Measurements from ENCODE around the gene MTUS2.

Gene MTUS2

GRCh38 chr13:29402166-29402636 is 582.1 kb downstream of the MTUS2 start:
- DNase-seq (ENCODE audit: low spot score) = peak; percentile 5

- no peak for DNase-seq (ENCODE audit: low spot score)
Observed at GRCh38 chr13:29405401-29405800, 585.3 kb downstream of the MTUS2 start.

GRCh38 chr13:29411481-29411880 is 591.3 kb downstream of the MTUS2 start:
- DNase-seq (ENCODE audit: low spot score) = no peak

- no peak for DNase-seq (ENCODE audit: low spot score)
Observed at GRCh38 chr13:29418026-29418425, 597.9 kb downstream of the MTUS2 start.

- no peak for DNase-seq (ENCODE audit: low spot score)
Observed at GRCh38 chr13:29421118-29421517, 601.0 kb downstream of the MTUS2 start.

- no peak for DNase-seq (ENCODE audit: low spot score)
Observed at GRCh38 chr13:29422015-29422414, 601.9 kb downstream of the MTUS2 start.

- DNase-seq (ENCODE audit: low spot score) = no peak
Observed at GRCh38 chr13:29423050-29423449, 602.9 kb downstream of the MTUS2 start.

GRCh38 chr13:29427937-29428309 is 607.8 kb downstream of the MTUS2 start:
- DNase-seq (ENCODE audit: low spot score) = no peak

- DNase-seq (ENCODE audit: low spot score) = peak; percentile 39
Observed at GRCh38 chr13:29428310-29429181, 608.4 kb downstream of the MTUS2 start.

- DNase-seq (ENCODE audit: low spot score) = no peak
Observed at GRCh38 chr13:29429286-29429900, 609.3 kb downstream of the MTUS2 start.

- no peak for DNase-seq (ENCODE audit: low spot score)
Observed at GRCh38 chr13:29434217-29434945, 614.2 kb downstream of the MTUS2 start.

GRCh38 chr13:29435125-29435911 is 615.2 kb downstream of the MTUS2 start:
- DNase-seq (ENCODE audit: low spot score) = no peak

GRCh38 chr13:29436291-29436690 is 616.2 kb downstream of the MTUS2 start:
- no peak for DNase-seq (ENCODE audit: low spot score)

- DNase-seq (ENCODE audit: low spot score) = no peak
Observed at GRCh38 chr13:29436721-29437280, 616.7 kb downstream of the MTUS2 start.

- DNase-seq (ENCODE audit: low spot score) = no peak
Observed at GRCh38 chr13:29438769-29439168, 618.6 kb downstream of the MTUS2 start.

GRCh38 chr13:29439601-29440388 is 619.7 kb downstream of the MTUS2 start:
- DNase-seq (ENCODE audit: low spot score) = no peak

GRCh38 chr13:29441306-29441705 is 621.2 kb downstream of the MTUS2 start:
- DNase-seq (ENCODE audit: low spot score) = no peak

- DNase-seq (ENCODE audit: low spot score) = no peak
Observed at GRCh38 chr13:29446016-29446415, 625.9 kb downstream of the MTUS2 start.

- DNase-seq (ENCODE audit: low spot score) = no peak
Observed at GRCh38 chr13:29448174-29448573, 628.0 kb downstream of the MTUS2 start.

- no peak for DNase-seq (ENCODE audit: low spot score)
Observed at GRCh38 chr13:29449726-29450125, 629.6 kb downstream of the MTUS2 start.

- DNase-seq (ENCODE audit: low spot score) = no peak
Observed at GRCh38 chr13:29451976-29452375, 631.8 kb downstream of the MTUS2 start.

Data from Ammon's horn (tissue), 1 donor.